GM21723 (cell line): Measurements from ENCODE around the gene LDHD.
"Not testable (repeated sequence)": the region's sequence is repeated elsewhere in the genome, so short reads cannot be mapped to it uniquely, and the experiment has no call there.

Source experiments
- ATAC-seq: cut with Tn5 transposase; IDR thresholded peaks from one replicate; pipeline ENCODE4 v1.9.1; 2021; ENCODE audit warnings: mild to moderate bottlenecking, moderate library complexity; ENCODE audit not compliant: unreplicated experiment

Gene LDHD

GRCh38 chr16:75116081-75116910, at the start of gene LDHD:
Gene LDHD (minus strand): TSS chr16:75116780. CDS start chr16:75116720, 60 bp downstream.
- no peak for ATAC-seq

GRCh38 chr16:75160386-75160785, 43.8 kb upstream of the LDHD start:
- no peak for ATAC-seq

GRCh38 chr16:75152635-75153034, 36.1 kb upstream of the LDHD start:
- no peak for ATAC-seq

- ATAC-seq: no peak
These were observed 35.2 kb upstream of the LDHD start for GRCh38 chr16:75151798-75152197.

- ATAC-seq: peak; percentile 88
These were observed 32.0 kb upstream of the LDHD start, which contains the start of gene ZFP1 for GRCh38 chr16:75148311-75149195. Gene ZFP1 (plus strand): TSS chr16:75148524. CDS start chr16:75152952, 4,428 bp downstream.

- no peak for ATAC-seq
These were observed 31.4 kb upstream of the LDHD start for GRCh38 chr16:75147968-75148310.

- no peak for ATAC-seq
These were observed 27.4 kb upstream of the LDHD start for GRCh38 chr16:75143941-75144340.

- ATAC-seq: no peak
These were observed 22.9 kb upstream of the LDHD start for GRCh38 chr16:75139498-75139897.

- no peak for ATAC-seq
These were observed 22.1 kb upstream of the LDHD start for GRCh38 chr16:75138636-75139035.

- no peak for ATAC-seq
These were observed 21.7 kb upstream of the LDHD start for GRCh38 chr16:75138233-75138632.

GRCh38 chr16:75131081-75131480, 14.5 kb upstream of the LDHD start:
- ATAC-seq: no peak

GRCh38 chr16:75130150-75130771, 13.7 kb upstream of the LDHD start:
- ATAC-seq: no peak

GRCh38 chr16:75129421-75130149, 13.0 kb upstream of the LDHD start:
- not testable (repeated sequence) for ATAC-seq

- ATAC-seq: no peak
These were observed 11.3 kb upstream of the LDHD start for GRCh38 chr16:75127713-75128415.

- no peak for ATAC-seq
These were observed 6.0 kb upstream of the LDHD start for GRCh38 chr16:75122609-75123008.

GRCh38 chr16:75121949-75122568, 5.5 kb upstream of the LDHD start:
- ATAC-seq: no peak

- ATAC-seq: no peak
These were observed 3.7 kb upstream of the LDHD start for GRCh38 chr16:75120253-75120652.

- no peak for ATAC-seq
These were observed 2.5 kb upstream of the LDHD start for GRCh38 chr16:75118943-75119539.

GRCh38 chr16:75116911-75117245, 298 bp upstream of the LDHD start:
- ATAC-seq: no peak
